ENCODE results near the gene TRIM7. TPM values are rescaled to one million over a fixed set of nuclear protein-coding genes. Genes with fewer than 3 reads are reported as not detected.

Gene TRIM7
- total and polyA plus RNA-seq, 2 experiments from 2014 or later: 0.53 to 0.56 TPM

DNA sequence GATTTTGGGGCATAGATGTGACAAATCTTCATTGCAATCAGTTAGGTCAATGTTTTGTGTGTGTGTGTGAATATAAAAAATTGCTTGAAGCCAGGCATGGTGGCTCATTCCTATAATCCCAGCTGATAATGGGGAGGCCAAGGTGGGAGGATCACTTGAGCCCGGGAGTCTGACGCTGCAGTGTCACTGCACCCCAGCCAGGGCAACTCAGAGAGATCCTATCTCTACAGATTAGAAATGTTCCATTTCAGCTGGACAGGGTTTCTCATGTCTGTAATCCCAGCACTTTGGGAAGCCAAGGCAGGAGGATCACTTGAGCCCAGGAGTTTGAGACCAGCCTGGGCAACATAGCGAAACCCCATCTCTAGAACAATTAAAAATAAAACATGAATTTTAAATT lies 46.1 kb downstream of the TRIM7 start (continued):
- TF ChIP-seq, protein P1, sequence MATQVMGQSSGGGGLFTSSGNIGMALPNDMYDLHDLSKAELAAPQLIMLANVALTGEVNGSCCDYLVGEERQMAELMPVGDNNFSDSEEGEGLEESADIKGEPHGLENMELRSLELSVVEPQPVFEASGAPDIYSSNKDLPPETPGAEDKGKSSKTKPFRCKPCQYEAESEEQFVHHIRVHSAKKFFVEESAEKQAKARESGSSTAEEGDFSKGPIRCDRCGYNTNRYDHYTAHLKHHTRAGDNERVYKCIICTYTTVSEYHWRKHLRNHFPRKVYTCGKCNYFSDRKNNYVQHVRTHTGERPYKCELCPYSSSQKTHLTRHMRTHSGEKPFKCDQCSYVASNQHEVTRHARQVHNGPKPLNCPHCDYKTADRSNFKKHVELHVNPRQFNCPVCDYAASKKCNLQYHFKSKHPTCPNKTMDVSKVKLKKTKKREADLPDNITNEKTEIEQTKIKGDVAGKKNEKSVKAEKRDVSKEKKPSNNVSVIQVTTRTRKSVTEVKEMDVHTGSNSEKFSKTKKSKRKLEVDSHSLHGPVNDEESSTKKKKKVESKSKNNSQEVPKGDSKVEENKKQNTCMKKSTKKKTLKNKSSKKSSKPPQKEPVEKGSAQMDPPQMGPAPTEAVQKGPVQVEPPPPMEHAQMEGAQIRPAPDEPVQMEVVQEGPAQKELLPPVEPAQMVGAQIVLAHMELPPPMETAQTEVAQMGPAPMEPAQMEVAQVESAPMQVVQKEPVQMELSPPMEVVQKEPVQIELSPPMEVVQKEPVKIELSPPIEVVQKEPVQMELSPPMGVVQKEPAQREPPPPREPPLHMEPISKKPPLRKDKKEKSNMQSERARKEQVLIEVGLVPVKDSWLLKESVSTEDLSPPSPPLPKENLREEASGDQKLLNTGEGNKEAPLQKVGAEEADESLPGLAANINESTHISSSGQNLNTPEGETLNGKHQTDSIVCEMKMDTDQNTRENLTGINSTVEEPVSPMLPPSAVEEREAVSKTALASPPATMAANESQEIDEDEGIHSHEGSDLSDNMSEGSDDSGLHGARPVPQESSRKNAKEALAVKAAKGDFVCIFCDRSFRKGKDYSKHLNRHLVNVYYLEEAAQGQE (IDR thresholded peaks at IDR 0.05; ENCODE audit: unreplicated experiment): no peak
- no peak for TF ChIP-seq STAT1 (IDR thresholded peaks at IDR 0.05; ENCODE audit: unreplicated experiment)
- TF ChIP-seq, protein P2, sequence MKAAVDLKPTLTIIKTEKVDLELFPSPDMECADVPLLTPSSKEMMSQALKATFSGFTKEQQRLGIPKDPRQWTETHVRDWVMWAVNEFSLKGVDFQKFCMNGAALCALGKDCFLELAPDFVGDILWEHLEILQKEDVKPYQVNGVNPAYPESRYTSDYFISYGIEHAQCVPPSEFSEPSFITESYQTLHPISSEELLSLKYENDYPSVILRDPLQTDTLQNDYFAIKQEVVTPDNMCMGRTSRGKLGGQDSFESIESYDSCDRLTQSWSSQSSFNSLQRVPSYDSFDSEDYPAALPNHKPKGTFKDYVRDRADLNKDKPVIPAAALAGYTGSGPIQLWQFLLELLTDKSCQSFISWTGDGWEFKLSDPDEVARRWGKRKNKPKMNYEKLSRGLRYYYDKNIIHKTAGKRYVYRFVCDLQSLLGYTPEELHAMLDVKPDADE (IDR thresholded peaks at IDR 0.05): no peak
- TF ChIP-seq ZNF114 (CRISPR knock-in tag; IDR thresholded peaks at IDR 0.05): no peak
- no peak for TF ChIP-seq NANOG (IDR thresholded peaks at IDR 0.05; ENCODE audit: borderline replicate concordance)
- TF ChIP-seq ZNF331 (CRISPR knock-in tag; IDR thresholded peaks at IDR 0.05; ENCODE audit: low read depth): no peak

DNA sequence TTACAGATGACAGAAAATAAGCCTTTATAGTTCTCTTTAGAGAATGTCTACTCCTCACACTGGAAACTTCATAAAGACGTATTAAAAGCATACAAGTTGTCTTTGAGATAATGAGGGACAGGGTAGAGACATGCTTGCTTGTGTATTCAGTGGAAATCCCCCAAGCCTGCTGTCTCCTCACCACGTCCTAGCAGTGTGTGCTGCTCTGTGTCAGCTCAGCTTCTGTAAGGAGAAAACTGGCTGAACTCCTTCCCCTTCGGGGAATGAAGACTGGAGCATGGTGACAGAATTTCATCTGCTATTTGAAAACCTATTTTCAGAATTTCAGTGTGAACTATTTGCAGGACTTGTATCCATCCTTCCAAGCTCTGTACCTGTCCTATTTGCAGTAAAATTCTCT lies 48.2 kb downstream of the TRIM7 start:
- no peaks in the 10 kb centered on the region for H3K79me2 ChIP-seq (replicated peaks; ENCODE audit: insufficient read depth)
- no peak for TF ChIP-seq STAT1 (IDR thresholded peaks at IDR 0.05; ENCODE audit: unreplicated experiment)
- no peak for TF ChIP-seq ZNF331 (CRISPR knock-in tag; IDR thresholded peaks at IDR 0.05; ENCODE audit: low read depth)
- TF ChIP-seq, protein P3, sequence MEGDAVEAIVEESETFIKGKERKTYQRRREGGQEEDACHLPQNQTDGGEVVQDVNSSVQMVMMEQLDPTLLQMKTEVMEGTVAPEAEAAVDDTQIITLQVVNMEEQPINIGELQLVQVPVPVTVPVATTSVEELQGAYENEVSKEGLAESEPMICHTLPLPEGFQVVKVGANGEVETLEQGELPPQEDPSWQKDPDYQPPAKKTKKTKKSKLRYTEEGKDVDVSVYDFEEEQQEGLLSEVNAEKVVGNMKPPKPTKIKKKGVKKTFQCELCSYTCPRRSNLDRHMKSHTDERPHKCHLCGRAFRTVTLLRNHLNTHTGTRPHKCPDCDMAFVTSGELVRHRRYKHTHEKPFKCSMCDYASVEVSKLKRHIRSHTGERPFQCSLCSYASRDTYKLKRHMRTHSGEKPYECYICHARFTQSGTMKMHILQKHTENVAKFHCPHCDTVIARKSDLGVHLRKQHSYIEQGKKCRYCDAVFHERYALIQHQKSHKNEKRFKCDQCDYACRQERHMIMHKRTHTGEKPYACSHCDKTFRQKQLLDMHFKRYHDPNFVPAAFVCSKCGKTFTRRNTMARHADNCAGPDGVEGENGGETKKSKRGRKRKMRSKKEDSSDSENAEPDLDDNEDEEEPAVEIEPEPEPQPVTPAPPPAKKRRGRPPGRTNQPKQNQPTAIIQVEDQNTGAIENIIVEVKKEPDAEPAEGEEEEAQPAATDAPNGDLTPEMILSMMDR (conservative IDR thresholded peaks at IDR 0.05; ENCODE audit: low read depth in 2 of 2): no peak
- no peak for TF ChIP-seq JUNB (IDR thresholded peaks at IDR 0.05; ENCODE audit: unreplicated experiment)
- TF ChIP-seq, protein P1 (IDR thresholded peaks at IDR 0.05; ENCODE audit: unreplicated experiment): no peak
- TF ChIP-seq, protein P2 (IDR thresholded peaks at IDR 0.05): no peak
- no peak for TF ChIP-seq NANOG (IDR thresholded peaks at IDR 0.05; ENCODE audit: borderline replicate concordance)
- no peak for TF ChIP-seq EZH2 (IDR thresholded peaks at IDR 0.05; ENCODE audit: low read depth, unreplicated experiment)
- no peak for TF ChIP-seq CREB1 (CRISPR knock-in tag; IDR thresholded peaks at IDR 0.05; ENCODE audit: low read depth)
- TF ChIP-seq EZH2phosphoT487 (IDR thresholded peaks at IDR 0.05; ENCODE audit: unreplicated experiment): no peak
- TF ChIP-seq POLR2AphosphoS5 (IDR thresholded peaks at IDR 0.05; ENCODE audit: low read depth): no peak

More for the DNA sequence above, 48.2 kb downstream of the TRIM7 start:
- Mint-ChIP-seq H3K4me3 (no peak overlapping the region), H3K27me3 (ENCODE audit: insufficient read depth, low read depth, poor library complexity) (peaks cover 18% of the 10 kb centered on the region), H3K27ac (no peak overlapping the region), H3K9me3 (peaks cover 3% of the 10 kb centered on the region; the same call in 2 of the 3 replicates), H3K36me3 (ENCODE audit: low read depth) (no peaks in the 10 kb centered on the region), H3K4me1 (peaks cover 11% of the 10 kb centered on the region)
- no peak for ATAC-seq
- Histone ChIP-seq H2AFZ (no peak overlapping the region), H3K27ac (ENCODE audit: low read depth) (no peak overlapping the region), H3K9me2 (ENCODE audit: insufficient read depth) (peaks cover 5% of the 10 kb centered on the region), H3K36me3 (ENCODE audit: insufficient read depth) (no peaks in the 10 kb centered on the region), H3F3A (replicated peaks; ENCODE audit: low read depth) (no peaks in the 10 kb centered on the region), H3K27me3 (ENCODE audit: insufficient read depth) (peaks cover 5% of the 10 kb centered on the region), H4K20me1 (replicated peaks; ENCODE audit: insufficient read depth) (no peaks in the 10 kb centered on the region), H3K4me1 (ENCODE audit: insufficient read depth) (peaks cover 10% of the 10 kb centered on the region), H3K4me3 (no peak overlapping the region), H3K4me2 (no peak overlapping the region)
- DNase-seq (ENCODE audit: low spot score): no peak
